NCI-H2081 (cell line): ENCODE measurements around the gene PMEL.
A peak's percentile ranks its signal among the peaks of the same experiment; 100 is the strongest.
"Not testable (repeated sequence)": the region's sequence is repeated elsewhere in the genome, so short reads cannot be mapped to it uniquely, and the experiment has no call there.

ENCODE experiments used
- DNase-seq, 2 experiments: peaks; one replicate each; lab custom pipeline; 2025; lab: John Stamatoyannopoulos, UW

PMEL gene

DNA sequence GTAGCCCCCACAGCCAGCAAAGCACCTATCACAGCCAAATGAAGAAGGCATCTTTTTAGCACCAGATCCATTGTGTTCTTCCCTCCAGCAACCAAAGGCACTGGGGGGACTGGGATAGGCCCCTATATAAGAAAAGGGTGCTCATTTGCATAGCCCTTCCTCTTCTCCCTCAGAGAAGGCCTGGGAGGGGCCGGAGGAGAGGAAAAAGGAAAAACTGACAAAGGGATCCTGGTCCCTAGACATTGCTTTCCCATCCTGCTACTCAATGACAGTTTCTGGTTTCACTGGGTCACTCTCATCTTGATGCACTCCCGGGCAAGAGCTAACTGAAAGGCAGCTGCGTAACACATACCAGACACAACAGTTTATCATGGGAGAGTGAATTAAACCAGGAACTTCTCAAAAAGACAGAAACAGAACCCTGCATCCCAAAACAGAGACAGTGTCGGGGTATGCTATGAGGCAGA lies at the start of gene PMEL:
Gene PMEL (minus strand): TSS at position 102 of the 467 bp plus-strand sequence. CDS start 31 bp downstream, at position 71.
- DNase-seq = no peak

DNA sequence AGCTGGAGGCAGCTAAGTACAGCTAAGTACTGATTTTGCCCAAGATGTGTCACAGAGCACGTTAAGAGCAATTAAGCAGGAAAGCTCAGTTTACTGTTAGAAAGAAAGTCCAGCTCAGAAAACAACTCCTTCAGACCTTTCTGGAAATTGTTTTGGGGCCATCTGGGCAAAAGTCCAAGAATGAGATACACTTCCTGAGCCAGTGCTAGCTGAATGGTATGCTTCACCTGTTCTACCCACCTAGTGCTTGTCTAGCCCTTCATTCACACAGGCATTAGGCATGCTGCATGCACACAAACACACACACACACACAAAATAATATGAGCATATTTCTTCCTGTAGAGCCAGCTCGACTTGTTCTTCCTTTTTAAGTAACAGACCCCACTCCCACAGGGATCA lies 48.4 kb upstream of the PMEL start:
- peak in 1 of 2 experiments; percentile 28 for DNase-seq

DNA sequence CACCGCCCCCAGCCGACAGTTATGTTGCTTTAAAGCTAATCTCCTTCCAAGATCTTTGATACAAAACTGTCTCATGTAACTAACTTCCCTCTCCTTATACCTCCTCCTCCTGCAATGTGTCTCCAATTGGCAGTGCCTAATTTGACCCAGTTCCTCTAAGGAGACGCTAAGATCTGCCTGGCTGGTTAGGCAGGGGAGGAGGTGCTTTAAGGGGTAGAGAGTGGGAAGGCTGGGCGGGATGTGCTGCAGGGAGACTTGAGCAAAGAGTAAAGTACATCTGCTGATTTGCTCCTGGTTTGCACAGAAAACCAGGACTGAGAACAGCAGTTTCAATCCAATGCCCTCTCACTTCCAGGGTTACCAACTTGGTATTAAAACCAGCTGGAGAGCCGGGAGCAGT lies 47.6 kb upstream of the PMEL start:
- DNase-seq = no peak

DNA sequence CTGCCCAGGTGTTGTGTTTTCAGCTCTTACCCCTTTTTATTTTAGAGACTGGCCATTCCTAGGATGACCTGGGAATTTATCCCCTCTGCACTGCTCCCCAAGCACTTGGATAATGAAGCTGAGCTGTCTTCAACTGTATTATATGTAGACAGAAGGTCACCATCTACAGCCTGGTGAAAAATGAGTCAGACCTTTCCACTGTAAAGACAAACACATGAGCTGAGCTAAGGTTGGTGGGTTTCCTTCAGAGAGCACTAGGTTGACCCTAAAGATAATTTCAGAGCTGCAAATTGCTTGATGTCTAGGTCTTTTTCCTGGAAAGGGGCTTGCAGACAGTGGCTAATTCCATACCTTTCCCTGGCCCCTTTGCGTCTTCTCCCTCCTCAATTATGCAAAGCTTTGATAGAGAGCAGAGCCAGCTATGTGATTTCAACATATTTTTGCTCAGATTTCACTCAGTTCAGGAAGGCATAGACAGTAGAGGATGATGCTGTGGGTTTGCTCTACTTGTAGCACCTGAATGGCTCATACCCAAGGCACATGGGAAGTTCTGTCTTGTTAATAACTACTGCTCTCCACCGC lies 45.8 kb upstream of the PMEL start:
- no peak for DNase-seq

DNA sequence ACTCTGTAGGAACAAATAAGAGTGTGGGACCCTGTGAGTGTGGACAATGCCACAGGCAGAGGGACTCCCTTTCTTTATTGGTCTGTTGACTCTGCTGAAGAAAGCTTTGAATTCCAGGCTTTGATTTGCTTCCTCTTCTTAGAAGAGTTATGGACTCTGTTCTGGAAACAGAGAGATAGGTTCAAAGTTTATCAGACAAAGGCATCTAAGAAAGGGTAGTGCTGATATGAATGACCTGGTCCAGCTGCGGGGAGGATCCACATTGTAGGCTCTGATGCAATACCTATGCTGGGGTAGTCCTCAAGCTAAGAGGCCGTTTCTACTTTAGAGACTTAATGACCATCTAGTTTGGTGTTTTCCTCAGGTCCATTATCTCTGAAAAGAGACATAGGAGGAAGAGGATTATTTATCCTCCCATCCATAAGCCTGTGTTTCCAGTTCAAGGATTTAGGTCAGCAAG lies 44.3 kb upstream of the PMEL start:
- no peak for DNase-seq

DNA sequence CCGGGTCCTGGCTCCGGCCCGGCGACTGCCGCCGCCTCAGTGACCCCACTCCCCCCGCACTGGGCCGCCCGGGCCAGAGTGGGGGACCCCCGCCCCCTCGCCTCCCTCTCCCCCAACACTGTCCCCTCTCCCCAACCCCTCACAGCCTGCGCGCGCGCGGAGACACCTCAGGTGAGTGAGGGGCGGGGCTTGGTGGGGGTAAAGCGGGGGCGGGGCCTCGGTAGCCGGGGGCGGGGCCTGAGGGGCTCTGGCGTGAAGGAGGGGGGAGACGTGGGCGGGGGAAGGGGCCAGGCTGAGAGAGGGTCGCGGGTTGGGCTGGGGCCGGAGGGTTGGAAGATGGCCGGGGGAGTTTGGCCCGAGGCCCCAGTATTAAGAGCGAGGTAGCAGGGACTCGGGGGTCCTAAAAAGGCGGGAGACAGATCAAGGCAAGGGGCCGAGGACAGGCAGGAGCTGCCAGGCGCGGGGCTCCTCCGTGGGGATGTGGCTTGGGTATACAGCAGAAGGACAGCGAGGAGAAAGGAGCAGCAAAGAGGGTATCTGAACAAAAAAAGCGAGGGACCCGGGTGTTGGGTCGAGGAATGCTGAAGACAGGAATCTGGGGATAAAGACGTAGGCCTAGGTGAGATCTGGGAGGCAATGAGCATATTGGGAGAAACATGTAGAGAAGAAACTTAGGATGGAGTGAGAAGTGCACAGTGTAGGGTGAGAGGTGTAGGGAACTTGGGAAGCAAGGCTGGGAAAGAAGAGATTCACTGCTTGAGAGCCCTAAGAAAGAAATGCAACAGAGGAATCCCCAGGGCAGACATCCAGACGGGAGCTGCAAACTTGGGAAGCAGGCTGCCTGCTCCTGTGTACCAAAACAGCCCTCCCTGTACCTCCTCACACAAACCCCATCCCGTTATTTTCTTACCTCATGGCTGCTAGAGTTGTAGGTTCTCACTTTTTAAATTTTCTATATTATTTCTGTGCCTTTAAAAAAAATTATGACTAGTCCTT lies 42.0 kb upstream of the PMEL start:
- peak; percentile 68 to 73 for DNase-seq

DNA sequence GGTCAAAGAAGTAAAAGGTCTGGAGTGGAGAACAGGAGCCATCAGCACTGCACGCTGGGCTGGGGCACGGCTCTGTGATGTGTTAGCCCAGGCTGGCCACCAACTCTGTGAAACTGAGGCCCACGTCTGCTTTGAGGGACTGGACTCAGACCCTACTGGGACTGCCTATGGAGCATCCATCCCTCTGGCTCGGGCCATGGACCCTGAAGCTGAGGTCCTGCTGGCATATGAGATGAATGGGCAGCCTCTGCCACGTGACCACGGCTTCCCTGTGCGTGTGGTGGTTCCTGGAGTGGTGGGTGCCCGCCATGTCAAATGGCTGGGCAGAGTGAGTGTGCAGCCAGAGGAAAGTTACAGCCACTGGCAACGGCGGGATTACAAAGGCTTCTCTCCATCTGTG lies 38.4 kb upstream of the PMEL start:
- no peak for DNase-seq

DNA sequence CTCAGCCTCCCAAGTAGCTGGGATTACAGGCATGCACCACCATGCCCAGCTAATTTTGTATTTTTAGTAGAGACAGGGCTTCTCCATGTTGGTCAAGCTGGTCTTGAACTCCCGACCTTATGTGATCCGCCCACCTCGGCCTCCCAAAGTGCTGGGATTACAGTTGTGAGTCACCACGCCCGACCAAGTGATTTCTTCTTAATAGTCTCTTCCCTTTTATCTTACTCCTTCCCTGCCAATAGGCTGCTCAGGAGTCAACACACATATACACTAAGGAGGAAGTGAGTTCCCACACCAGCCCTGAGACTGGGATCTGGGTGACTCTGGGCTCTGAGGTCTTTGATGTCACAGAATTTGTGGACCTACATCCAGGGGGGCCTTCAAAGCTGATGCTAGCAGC lies 37.5 kb upstream of the PMEL start:
- DNase-seq = not testable (repeated sequence)

DNA sequence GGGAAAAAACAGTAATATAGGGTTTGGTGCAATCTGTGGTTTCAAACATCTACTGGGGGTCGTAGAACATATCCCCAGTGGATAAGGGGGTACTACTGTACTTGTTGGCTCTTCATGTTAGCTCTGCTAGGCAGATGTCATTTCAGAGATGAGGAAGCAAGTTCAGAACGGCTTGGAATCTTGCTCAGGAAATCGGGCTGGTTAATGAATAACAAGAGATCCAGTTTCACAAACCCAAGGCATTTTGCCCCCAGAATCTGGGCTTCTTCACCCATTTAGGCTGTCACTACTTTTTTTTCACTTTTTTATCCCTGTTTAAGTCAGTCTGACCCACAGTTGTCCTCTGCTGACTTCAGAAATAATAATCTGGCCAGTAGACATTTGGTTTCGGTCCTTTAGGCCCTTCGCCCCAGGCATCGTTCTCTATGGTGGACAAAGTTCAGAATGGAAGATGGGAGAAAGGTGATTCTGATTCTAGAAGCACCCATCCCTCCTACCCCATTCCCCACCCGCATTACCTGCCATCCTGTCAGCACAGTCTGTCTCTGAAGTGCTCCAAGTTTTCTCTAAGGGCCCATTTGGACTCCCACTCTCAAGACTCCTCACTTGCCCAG lies 35.8 kb upstream of the PMEL start:
- DNase-seq = no peak

DNA sequence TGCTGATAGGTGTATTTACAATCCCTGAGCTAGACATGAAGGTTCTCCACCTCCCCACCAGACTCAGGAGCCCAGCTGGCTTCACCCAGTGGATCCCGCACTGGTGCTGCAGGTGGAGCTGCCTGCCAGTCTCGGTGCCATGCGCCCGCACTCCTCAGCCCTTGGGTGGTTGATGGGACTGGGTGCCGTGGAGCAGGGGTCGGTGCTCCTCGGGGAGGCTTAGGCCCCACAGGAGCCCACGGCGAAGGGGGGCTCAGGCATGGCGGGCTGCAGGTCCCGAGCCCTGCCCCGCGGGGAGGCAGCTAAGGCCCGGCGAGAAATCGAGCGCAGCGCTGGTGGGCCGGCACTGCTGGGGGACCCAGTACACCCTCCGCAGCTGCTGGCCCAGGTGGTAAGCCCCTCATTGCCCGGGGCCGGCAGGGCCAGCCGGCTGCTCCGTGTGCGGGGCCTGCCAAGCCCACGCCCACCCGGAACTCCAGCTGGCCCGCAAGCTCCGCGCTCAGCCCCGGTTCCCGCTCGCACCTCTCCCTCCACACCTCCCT lies 34.2 kb upstream of the PMEL start:
- not testable (repeated sequence) for DNase-seq

DNA sequence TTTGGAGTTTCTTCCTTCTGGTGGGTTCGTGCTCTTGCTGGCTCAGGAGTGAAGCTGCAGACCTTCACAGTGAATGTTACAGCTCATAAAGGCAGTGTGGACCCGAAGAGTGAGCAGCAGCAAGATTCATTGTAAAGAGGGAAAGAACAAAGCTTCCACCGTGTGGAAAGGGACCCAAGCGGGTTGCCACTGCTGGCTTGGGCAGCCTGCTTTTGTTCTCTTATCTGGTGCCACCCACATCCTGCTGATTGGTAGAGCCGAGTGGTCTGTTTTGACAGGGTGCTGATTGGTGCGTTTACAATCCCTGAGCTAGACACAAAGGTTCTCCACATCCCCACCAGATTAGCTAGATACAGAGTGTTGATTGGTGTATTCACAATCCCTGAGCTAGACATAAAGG lies 33.7 kb upstream of the PMEL start:
- DNase-seq = not testable (repeated sequence)

DNA sequence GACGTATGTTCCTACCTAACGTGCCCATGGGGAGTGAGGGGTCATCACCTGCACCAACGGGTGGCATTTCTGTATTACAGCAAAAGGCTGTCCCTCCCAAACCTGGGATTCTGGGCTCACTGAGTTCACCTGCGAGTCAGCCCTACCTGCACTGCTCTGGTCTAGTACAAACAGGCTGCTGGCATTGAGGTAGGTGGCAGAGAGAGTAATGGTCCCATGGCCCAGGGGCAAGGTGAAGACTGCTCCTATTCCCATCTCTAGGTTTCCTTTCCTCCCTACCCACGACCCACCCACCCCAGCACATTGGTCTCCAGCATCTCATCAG lies 31.7 kb upstream of the PMEL start:
- DNase-seq = no peak

DNA sequence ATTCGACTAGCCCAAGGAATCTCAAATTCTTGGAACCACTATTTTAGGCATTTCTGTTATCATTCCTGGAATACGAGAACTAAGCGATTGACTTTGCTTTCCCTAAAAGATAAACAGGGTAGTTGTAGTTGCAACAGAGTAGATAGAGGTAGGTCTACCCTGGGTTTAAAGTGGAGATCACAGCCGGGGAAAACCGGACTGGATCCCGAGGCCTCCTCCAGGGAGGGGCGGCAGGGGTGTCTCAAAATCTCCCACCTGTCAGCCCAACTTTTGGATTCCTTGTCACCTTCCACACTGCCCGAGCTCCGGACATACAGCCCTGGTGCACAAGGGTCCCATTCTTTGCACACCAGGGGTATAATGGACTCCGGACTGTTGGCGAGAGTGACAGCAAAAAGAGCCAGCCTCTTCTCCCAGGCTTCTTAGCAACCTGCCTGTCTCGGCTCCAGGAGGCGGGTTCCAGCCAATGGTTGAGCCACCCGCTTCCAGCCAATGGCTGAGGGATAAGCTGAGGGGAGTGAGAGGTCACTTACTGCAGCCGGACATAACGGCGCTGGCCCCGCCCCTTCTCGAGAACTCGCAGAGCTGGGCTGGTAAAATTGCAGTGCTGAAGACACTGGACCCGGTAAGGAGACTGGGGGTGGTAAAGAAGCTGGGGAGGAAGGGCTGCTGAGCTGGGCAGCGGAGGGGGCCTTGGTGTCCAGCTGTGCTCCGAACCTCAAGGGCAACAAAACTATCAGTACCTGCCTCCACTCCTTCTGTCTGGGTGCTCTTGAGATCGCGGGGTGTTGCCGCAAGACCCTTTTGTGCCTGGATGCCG lies 31.1 kb upstream of the PMEL start, which contains the start of gene SUOX:
Gene SUOX (plus strand): TSS at position 562 of the 820 bp plus-strand sequence. CDS start 4,946 bp downstream, outside the sequence.
- peak; percentile 87 to 93 for DNase-seq

DNA sequence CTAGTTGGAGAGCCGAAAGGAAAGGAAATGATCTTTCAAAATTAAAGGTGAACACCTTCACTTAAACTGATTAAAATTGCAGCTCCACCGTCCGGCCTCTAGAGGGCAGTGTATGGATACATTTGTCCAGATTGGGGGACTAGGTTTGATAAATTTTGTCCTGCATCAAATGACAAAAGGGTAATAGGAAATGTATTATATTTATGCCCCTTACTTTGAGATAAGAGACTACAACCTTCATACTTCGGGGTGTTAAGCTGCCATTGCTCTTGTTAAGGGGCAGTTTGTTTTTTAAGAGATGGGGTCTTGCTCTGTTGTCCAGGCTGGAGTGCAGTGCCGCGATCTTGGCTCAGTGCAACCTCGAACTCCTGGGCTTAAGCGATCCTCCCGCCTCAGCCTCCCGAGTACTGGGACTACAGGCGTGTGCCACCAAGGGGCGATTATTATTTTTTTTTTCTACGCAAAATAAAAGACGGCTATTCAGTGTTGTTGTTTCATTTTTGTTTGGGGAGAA lies 30.4 kb upstream of the PMEL start:
- DNase-seq = peak; percentile 41 to 65

DNA sequence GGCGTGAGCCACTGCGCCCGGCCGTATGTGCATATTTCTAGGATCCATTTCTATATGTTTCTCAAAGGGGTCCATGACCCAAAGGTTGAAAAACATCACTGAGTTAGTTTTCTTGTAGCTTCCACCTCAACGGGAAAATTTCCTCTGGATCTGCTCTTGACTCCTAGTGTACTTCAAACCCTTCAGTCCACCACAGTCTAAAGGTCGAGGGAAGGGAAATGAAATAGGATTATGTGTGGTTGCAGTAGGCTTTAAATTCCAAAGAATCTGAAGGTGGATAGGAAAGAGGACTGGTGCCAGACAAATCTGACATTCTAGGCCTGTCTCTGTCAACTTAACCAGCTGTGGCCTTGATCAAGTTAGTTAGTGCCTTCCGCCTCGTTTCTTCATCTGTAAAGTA lies 29.5 kb upstream of the PMEL start:
- no peak for DNase-seq

DNA sequence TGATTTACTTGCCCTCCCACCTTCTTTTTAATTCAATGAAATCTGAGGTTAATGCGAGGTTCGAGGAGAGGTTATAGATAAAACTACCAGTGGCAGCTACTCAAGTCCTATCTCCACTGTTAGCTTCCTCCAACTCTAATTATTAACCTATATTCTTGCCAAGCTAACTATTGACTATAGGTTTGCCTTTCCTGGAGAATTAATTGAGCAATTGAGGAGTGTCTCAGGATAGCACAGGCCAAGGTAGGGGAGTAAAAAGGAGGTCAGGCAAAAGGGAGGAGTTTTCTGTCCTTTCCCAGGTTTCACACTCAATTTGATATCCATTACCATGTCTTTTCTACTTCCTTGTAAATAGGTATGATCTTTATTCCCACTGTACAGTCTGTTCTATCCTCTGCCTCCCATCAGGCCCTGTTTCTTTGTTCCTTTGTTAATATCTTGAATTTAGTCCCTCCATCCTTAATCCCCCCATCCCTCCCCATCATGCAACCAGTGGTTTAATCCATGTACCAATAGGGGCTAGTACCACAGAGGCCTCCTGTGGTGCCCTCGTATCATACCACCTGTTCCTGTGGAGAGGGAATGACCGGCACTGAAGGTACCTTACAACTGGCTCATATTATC lies 27.5 kb upstream of the PMEL start:
- no peak for DNase-seq

DNA sequence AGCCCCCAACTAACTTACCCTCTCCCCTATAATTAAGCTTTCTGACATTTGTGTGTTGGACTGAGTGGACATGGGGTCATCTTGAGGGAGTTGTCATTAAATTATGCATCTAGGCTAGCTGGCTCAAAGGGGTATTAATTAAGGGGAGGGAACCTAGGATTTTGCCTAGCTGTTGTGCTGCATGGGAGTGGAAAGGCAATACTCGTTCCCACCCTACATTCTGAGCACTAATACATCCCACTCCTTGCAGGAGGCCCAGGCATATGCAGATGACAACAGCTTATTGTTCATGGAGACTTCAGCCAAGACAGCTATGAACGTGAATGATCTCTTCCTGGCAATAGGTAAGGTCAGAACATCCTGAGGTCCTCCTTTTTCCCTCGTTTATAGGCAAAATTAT lies 25.3 kb upstream of the PMEL start:
- DNase-seq = no peak

DNA sequence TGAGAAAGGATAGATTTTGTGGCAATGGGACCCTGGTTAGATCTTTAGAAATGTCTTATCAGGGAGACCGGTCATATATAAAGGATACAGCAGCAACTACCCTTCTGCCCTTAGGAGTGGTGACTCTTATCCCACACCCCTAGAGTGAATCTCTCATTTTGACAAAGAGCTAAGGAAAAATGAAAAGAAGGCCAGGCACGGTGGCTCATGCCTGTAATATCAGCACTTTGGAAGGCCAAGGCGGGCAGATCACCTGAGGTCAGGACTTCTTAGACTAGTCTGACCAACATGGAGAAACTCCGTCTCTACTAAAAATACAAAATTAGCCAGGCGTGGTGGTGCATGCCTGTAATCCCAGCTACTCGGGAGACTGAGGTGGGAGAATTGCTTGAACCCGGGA lies 20.1 kb upstream of the PMEL start:
- not testable (repeated sequence) for DNase-seq

DNA sequence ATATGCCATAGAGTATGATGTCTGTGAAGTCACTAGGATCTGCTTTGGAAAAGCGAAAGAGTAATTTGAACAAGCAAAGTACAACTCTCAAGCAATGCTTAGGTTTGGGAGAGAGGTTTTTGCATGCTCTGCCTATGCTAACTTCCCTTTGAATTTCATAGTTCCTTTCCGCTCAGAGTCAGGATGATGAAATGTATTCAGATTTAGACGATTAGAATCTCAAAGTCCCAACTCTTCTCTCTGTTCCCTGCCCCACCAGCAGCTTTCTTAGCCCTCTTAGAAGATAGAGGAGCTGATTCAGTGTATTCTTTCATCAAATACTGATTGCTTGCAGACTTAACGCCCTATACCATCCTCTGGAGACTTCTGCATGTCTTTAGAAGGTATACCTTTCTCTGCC lies 19.5 kb upstream of the PMEL start:
- no peak for DNase-seq

DNA sequence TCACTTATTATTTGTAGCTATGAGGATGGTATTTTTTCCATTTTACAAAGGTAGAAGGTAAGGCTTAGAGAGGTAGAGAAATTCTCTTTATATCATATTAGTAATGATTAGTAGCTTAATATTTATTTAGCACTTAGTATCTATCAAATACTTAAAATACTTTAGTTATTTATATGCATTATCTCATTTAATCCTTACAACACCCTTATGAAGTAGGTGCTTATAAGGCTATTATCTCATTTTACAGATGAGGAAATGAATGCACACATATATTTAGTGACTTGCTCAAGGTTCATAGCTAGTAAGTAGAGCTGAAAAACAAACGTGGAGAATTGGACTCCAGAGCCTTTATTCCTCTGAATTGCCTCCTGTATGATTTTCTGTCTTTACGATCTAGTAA lies 19.0 kb upstream of the PMEL start:
- DNase-seq = no peak
